BE2C (cell line): ENCODE results near the gene OR9A2.

ENCODE experiments used
- DNase-seq: peaks from one replicate; pipeline ENCODE4 v3.0.0-alpha.2; 2020
- H3K27me3 ChIP-seq: fragments of 250-450 bp; sonication (Bioruptor Pico); 2 replicates; pipeline ENCODE4 v1.5.1; 2020; ENCODE audit warnings: mild to moderate bottlenecking
- H3K36me3 ChIP-seq: fragments of 250-450 bp; sonication (Bioruptor Pico); 2 replicates; pipeline ENCODE4 v1.5.1; 2020; ENCODE audit warnings: mild to moderate bottlenecking
- H3K4me1 ChIP-seq: fragments of 250-450 bp; sonication (Bioruptor Pico); 2 replicates; pipeline ENCODE4 v1.5.1; 2020
- H3K4me3 ChIP-seq: 2 replicates; pipeline ENCODE4 v1.5.1; 2011; ENCODE audit warnings: low read depth, low read length
- H3K9me3 ChIP-seq: fragments of 250-450 bp; sonication (Bioruptor Pico); 2 replicates; pipeline ENCODE4 v1.5.1; 2020
- TF ChIP-seq, protein P1 (sequence below): IDR thresholded peaks from 2 replicates; pipeline ENCODE4 v1.5.1; 2012; ENCODE audit warnings: mild to moderate bottlenecking, low read depth, low read length

OR9A2 gene

DNA sequence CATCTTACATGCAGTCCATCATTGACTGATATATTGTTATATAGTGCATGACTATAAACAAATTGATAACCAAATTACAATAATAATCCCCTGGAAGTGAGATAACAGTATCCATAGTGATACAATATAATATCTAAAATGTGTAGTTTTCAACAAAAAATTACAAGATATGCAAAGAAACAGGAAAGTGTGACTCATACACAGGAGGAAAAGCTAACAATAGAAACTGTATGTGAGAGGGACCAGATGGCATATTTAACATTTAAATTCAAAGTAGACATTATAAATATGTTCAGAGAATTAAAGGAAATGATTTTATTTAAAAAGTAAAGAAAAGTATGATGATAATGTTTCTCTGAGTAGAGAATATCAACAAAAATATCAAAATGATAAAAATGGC is 8.0 kb downstream of the OR9A2 start:
- TF ChIP-seq, protein P1, sequence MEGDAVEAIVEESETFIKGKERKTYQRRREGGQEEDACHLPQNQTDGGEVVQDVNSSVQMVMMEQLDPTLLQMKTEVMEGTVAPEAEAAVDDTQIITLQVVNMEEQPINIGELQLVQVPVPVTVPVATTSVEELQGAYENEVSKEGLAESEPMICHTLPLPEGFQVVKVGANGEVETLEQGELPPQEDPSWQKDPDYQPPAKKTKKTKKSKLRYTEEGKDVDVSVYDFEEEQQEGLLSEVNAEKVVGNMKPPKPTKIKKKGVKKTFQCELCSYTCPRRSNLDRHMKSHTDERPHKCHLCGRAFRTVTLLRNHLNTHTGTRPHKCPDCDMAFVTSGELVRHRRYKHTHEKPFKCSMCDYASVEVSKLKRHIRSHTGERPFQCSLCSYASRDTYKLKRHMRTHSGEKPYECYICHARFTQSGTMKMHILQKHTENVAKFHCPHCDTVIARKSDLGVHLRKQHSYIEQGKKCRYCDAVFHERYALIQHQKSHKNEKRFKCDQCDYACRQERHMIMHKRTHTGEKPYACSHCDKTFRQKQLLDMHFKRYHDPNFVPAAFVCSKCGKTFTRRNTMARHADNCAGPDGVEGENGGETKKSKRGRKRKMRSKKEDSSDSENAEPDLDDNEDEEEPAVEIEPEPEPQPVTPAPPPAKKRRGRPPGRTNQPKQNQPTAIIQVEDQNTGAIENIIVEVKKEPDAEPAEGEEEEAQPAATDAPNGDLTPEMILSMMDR: no peak
- H3K9me3 ChIP-seq: no peaks in the 10 kb centered on the region
- no peak for DNase-seq
- H3K27me3 ChIP-seq: no peaks in the 10 kb centered on the region
- no peaks in the 10 kb centered on the region for H3K36me3 ChIP-seq
- no peaks in the 10 kb centered on the region for H3K4me1 ChIP-seq
- H3K4me3 ChIP-seq: no peak overlapping the region

DNA sequence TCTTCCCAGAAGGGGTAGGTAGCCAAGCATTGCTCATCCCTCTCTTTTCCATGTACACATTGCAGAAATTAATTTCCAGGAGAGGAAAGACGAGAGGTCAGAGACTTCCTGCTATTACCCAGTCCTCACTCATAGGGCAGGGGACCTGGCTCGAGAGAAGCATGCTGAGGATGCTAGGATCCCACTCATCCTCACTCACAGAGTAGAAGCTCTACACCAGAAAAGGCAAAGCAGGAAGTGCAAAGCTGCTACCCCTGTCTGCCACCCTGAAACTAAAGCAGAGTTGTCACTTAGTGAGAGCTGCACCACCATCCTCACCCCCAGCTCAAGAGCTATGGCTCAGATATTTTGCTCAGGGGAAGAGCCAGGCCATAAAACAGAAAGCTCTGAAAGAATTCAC is 9.9 kb downstream of the OR9A2 start:
- Histone ChIP-seq H3K27me3 (no peaks in the 10 kb centered on the region), H3K4me1 (no peaks in the 10 kb centered on the region), H3K4me3 (no peak overlapping the region), H3K9me3 (no peaks in the 10 kb centered on the region), H3K36me3 (no peaks in the 10 kb centered on the region)
- TF ChIP-seq, protein P1: no peak
- no peak for DNase-seq

DNA sequence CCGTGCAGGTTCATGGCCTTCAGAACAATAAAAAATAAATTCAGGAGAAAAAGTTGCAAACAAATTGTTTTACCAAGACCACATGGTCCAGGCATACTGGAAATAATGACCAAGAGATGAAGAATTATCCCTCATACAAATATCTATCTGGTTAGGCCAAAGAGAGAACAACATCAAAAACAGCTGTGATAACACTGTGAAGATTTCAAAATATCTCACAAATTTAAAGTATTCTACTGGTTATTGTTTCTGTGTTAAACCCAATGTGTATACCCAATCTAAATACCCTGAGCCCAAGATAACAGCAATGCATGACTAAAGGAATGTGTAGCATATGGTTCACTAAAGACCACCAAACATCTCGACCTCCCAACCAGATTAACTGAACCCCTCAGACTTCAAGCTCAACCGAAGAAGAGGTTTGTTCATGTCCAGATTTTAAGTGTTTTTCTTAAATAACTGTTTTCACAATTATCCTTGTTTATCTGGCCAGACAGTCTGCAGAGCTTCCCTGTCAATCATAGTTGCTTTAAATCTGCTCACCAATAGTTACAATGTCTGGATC is 10.9 kb downstream of the OR9A2 start:
- Histone ChIP-seq H3K27me3 (no peaks in the 10 kb centered on the region), H3K9me3 (no peaks in the 10 kb centered on the region), H3K36me3 (no peaks in the 10 kb centered on the region), H3K4me1 (no peaks in the 10 kb centered on the region), H3K4me3 (no peak overlapping the region)
- TF ChIP-seq, protein P1: no peak
- DNase-seq: no peak

DNA sequence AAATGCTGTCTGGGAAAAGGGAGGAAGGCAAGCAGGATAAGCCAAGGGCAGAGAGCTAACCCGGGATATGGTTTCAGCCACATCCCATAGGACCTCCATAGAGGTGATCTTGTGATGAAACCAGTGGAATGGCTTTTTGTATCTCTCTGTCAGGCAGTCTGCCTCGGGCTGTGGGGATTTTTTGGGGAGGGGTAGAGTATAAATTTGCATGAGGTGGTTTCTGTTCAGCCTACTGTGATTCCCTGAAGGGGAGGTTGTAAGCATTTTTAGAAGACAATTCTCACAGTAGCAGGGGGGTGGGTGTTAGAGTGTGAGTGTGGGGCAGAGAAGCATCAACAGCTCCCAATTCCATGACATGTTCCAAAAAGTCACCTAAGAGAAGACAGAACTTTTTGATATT is 11.8 kb downstream of the OR9A2 start:
- TF ChIP-seq, protein P1: no peak
- H3K4me1 ChIP-seq: no peaks in the 10 kb centered on the region
- no peak for DNase-seq
- H3K27me3 ChIP-seq: no peaks in the 10 kb centered on the region
- H3K36me3 ChIP-seq: no peaks in the 10 kb centered on the region
- H3K4me3 ChIP-seq: no peak overlapping the region
- no peaks in the 10 kb centered on the region for H3K9me3 ChIP-seq

DNA sequence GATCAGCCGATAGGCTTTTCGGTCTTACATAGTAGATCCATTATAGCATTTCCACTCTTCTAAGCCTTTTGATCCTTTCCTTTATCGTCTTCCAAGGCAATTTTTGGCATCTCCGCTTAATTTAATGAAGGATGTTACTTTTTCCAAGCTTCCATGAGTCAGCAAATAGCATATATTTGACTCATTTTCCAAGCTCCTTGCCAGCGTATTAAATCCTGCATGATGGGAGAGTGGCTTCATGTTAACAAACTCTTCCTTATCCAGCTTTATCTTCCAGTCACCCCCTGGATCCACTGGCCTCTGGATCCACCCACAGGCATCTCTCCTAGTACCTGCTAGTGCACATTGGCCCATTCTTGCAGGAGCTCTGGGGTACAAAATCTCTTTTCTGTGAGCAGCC is 13.0 kb downstream of the OR9A2 start:
- H3K4me1 ChIP-seq: no peaks in the 10 kb centered on the region

DNA sequence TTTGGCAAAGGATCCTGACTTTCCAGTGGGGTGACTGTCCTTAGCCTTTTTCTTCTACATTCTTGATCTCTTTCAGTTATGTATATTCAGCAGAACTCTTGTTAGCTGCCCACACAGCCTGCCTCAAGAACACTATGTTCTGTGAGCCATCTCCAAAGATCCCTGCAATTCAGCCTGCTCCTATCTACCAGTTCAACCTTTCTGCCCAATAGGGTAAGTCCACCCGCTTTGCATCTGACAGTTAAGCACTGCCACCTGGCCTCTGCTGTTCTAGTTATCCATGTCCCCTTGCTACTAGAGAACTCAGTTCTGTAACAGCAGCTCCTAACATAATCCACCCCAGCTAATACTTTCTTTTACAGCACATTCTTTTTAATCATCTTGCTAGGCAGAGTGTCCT is 13.5 kb downstream of the OR9A2 start:
- DNase-seq: no peak
- TF ChIP-seq, protein P1: no peak
- Histone ChIP-seq H3K4me3 (no peak overlapping the region), H3K9me3 (no peaks in the 10 kb centered on the region), H3K36me3 (no peaks in the 10 kb centered on the region), H3K4me1 (no peaks in the 10 kb centered on the region), H3K27me3 (no peaks in the 10 kb centered on the region)

More for the DNA sequence above, 13.0 kb downstream of the OR9A2 start:
- no peaks in the 10 kb centered on the region for H3K9me3 ChIP-seq
- no peak overlapping the region for H3K4me3 ChIP-seq
- H3K27me3 ChIP-seq: no peaks in the 10 kb centered on the region
- H3K36me3 ChIP-seq: no peaks in the 10 kb centered on the region
- no peak for DNase-seq
- TF ChIP-seq, protein P1: no peak
